ENCODE results near the gene SPG7. TPM values are rescaled to one million over a fixed set of nuclear protein-coding genes. Genes with fewer than 3 reads are reported as not detected.

Gene SPG7
- total RNA-seq, 4 donors from 2014 or later = 66.6 to 208 (median 144) TPM

DNA sequence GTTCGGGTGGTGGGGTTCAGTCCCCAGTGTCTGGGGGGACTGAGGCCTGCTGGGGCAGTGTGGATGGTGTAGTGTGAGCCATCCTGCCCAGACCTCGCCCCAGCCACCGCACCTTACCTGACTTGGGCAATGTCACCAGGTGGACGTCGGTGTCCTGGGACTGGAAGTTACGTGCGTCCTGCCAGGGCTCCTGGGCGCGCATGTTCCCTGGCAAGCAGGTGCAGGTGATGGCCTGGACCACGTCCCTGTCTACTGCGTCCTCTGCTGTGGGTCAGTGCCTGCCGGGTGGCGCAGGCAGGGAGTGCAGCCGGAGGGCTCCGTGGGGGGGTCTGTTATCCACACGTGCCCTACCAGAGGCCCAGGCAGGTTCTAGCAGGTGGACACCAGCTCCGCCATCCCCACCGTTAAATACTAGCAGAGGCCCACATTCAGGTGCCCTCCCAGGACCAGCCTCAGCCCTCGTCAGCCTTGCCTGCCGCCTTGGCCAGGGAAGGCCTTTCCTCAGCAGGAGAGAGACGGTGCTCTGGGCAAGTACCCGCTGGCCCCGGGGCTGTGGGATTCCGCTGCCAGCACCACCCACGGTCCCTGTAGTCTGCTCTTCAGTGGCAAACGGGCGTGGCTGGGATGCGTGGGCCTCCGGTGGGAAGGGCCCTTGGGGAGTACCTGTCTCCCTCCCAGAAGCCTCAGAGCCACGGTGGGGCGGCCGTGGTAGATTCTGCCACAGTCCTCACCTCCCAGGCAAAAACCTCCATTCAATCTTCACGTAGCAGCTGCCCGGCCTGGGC, 97.2 kb downstream of the SPG7 start:
- TF ChIP-seq, protein P1, sequence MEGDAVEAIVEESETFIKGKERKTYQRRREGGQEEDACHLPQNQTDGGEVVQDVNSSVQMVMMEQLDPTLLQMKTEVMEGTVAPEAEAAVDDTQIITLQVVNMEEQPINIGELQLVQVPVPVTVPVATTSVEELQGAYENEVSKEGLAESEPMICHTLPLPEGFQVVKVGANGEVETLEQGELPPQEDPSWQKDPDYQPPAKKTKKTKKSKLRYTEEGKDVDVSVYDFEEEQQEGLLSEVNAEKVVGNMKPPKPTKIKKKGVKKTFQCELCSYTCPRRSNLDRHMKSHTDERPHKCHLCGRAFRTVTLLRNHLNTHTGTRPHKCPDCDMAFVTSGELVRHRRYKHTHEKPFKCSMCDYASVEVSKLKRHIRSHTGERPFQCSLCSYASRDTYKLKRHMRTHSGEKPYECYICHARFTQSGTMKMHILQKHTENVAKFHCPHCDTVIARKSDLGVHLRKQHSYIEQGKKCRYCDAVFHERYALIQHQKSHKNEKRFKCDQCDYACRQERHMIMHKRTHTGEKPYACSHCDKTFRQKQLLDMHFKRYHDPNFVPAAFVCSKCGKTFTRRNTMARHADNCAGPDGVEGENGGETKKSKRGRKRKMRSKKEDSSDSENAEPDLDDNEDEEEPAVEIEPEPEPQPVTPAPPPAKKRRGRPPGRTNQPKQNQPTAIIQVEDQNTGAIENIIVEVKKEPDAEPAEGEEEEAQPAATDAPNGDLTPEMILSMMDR (IDR thresholded peaks at IDR 0.05) = no peak
- TF ChIP-seq POLR2A (IDR thresholded peaks at IDR 0.05) = no peak
- no peaks in the 10 kb centered on the region for H3K27me3 ChIP-seq
- H3K4me1 ChIP-seq = no peaks in the 10 kb centered on the region
- H3K9me3 ChIP-seq = no peaks in the 10 kb centered on the region
- intact Hi-C loops (cut with DNase I; ENCODE audit: low total_unique reads) = no loop called here
- no peak overlapping the region for H3K27ac ChIP-seq
- H3K36me3 ChIP-seq = no peaks in the 10 kb centered on the region
- H3K4me3 ChIP-seq = no peak overlapping the region
- DNase-seq = no peak

DNA sequence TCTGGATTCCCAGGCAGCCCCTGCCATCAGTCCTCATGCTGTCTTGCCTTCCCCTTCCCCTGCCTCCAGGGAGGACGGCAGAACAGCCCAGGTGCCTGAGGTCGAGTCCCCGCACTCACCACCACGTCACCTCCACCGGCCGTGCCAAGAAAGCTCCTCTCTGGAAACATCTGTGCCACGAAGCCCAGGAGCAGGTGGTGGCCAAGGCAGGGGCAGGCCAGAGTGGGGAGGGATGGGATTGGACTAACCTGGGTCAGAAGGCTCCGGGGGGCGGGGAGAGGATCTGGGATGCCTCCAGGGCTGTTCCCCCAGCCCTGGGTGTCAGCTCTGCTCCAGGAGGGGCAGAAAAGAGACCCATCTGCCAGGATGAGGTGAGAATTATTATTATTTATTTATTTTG, 97.8 kb downstream of the SPG7 start:
- no peaks in the 10 kb centered on the region for H3K9me3 ChIP-seq
- no peaks in the 10 kb centered on the region for H3K36me3 ChIP-seq
- H3K27ac ChIP-seq = no peak overlapping the region
- intact Hi-C loops (cut with DNase I; ENCODE audit: low total_unique reads) = no loop called here
- no peak for TF ChIP-seq POLR2A (IDR thresholded peaks at IDR 0.05)
- TF ChIP-seq, protein P1 (IDR thresholded peaks at IDR 0.05) = no peak
- H3K4me1 ChIP-seq = no peaks in the 10 kb centered on the region
- no peak overlapping the region for H3K4me3 ChIP-seq
- H3K27me3 ChIP-seq = no peaks in the 10 kb centered on the region
- DNase-seq = no peak

Small RNA genes lying within 50 kb of the gene (small RNA-seq; reads per million reads assigned to genes)
- gene SNORD68 = not detected

Other genes starting within 250 kb of the SPG7 start
- gene ANKRD11, start 17.8 kb upstream of the SPG7 start, total RNA-seq = 100 to 1,000 TPM in 1 of 4 donors, 10 to 100 TPM in 3; 20.5 to 182 (median 45.5) TPM
- over 10,000 TPM in 1 of 4 donors, 1,000 to 10,000 TPM in 3; 2,633 to 11,472 (median 5,632) TPM for gene RPL13, start 52.3 kb downstream of the SPG7 start, total RNA-seq
- under 1 TPM in 2 of 4 donors, not detected in 2; 0.14 to 0.85 TPM for gene CPNE7, start 67.4 kb downstream of the SPG7 start, total RNA-seq
- gene DPEP1, start 105.2 kb downstream of the SPG7 start, total RNA-seq = 1 to 10 TPM in 2 of 4 donors, not detected in 2; 1.0 to 5.5 TPM
- 10 to 100 TPM; 26.9 to 84.3 (median 58.7) TPM for gene CHMP1A, start 149.3 kb downstream of the SPG7 start, total RNA-seq
- gene SPATA33, start 149.4 kb downstream of the SPG7 start, total RNA-seq = 10 to 100 TPM in 1 of 4 donors, 1 to 10 TPM in 2, not detected in 1; 2.6 to 12.2 (median 5.8) TPM
- 10 to 100 TPM; 13.8 to 90.7 (median 62.5) TPM for gene CDK10, start 178.3 kb downstream of the SPG7 start, total RNA-seq
- 10 to 100 TPM in 2 of 4 donors, 1 to 10 TPM in 2; 1.2 to 18.7 (median 7.2) TPM for gene SPATA2L, start 193.3 kb downstream of the SPG7 start, total RNA-seq
- 10 to 100 TPM in 2 of 4 donors, 1 to 10 TPM in 1, under 1 TPM in 1; 0.26 to 20.6 (median 8.7) TPM for gene VPS9D1, start 212.5 kb downstream of the SPG7 start, total RNA-seq
- 10 to 100 TPM in 2 of 4 donors, 1 to 10 TPM in 2; 6.4 to 41.5 (median 20.8) TPM for gene ZNF276, start 213.1 kb downstream of the SPG7 start, total RNA-seq